HL-60 (cell line): ENCODE results near the gene HMCN1.

Source experiments
- DNase-seq, 2 experiments: peaks; one replicate each; pipeline ENCODE4 v3.0.0-alpha.2; 2010 to 2020; ENCODE audit warnings: low read depth in 1 of 2, low spot score in 1 of 2
- H3K27ac ChIP-seq: fragments of 250-450 bp; sonication (Bioruptor Pico); replicated peaks from 2 replicates; pipeline ENCODE4 v1.5.1; 2020; ENCODE audit warnings: mild to moderate bottlenecking, moderate library complexity
- H3K27me3 ChIP-seq: fragments of 250-450 bp; sonication (Bioruptor Pico); 2 replicates; pipeline ENCODE4 v1.5.1; 2021; ENCODE audit warnings: mild to moderate bottlenecking, moderate library complexity; ENCODE audit not compliant: insufficient read depth, poor library complexity, severe bottlenecking
- H3K4me3 ChIP-seq: replicated peaks from 2 replicates; pipeline ENCODE4 v1.5.1; 2011; ENCODE audit warnings: mild to moderate bottlenecking, control low read depth, low read length; ENCODE audit not compliant: insufficient read depth
- GABPA ChIP-seq: IDR thresholded peaks from 2 replicates; pipeline ENCODE4 v1.6.1; 2012; ENCODE audit warnings: low read depth
- POLR2AphosphoS5 ChIP-seq: IDR thresholded peaks from 2 replicates; pipeline ENCODE4 v1.6.1; 2012; ENCODE audit warnings: low read depth
- SPI1 ChIP-seq: IDR thresholded peaks from 2 replicates; pipeline ENCODE4 v1.6.1; 2012; ENCODE audit warnings: low read depth, mild to moderate bottlenecking, borderline replicate concordance
- TF ChIP-seq, protein P1 (sequence below): IDR thresholded peaks from 2 replicates; pipeline ENCODE4 v1.6.1; 2012; ENCODE audit warnings: low read depth; ENCODE audit not compliant: insufficient replicate concordance
- TF ChIP-seq, protein P2 (sequence below): IDR thresholded peaks from one replicate; pipeline ENCODE4 v1.5.1; 2011; ENCODE audit warnings: low read length, control low read depth, inconsistent platforms; ENCODE audit not compliant: insufficient read depth

Gene HMCN1

DNA sequence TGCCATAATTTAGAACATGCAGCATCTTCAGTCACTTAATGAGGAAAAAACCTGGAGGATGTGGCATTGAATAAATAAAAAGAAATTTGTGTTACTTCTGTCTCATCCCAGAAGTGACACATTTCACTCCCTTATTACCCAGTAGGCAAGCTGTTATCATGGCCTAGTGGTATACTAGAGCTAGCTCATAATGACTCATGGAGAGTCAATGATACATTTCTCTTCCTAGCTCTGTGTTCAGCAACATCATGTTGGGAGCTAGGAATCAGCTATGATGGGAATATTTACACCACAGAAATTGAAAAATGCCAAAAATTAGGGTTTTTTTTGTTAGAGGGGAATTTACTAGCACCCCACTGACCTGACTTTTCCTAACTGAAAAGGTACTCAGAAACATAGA lies 182.7 kb downstream of the HMCN1 start:
- TF ChIP-seq, protein P1, sequence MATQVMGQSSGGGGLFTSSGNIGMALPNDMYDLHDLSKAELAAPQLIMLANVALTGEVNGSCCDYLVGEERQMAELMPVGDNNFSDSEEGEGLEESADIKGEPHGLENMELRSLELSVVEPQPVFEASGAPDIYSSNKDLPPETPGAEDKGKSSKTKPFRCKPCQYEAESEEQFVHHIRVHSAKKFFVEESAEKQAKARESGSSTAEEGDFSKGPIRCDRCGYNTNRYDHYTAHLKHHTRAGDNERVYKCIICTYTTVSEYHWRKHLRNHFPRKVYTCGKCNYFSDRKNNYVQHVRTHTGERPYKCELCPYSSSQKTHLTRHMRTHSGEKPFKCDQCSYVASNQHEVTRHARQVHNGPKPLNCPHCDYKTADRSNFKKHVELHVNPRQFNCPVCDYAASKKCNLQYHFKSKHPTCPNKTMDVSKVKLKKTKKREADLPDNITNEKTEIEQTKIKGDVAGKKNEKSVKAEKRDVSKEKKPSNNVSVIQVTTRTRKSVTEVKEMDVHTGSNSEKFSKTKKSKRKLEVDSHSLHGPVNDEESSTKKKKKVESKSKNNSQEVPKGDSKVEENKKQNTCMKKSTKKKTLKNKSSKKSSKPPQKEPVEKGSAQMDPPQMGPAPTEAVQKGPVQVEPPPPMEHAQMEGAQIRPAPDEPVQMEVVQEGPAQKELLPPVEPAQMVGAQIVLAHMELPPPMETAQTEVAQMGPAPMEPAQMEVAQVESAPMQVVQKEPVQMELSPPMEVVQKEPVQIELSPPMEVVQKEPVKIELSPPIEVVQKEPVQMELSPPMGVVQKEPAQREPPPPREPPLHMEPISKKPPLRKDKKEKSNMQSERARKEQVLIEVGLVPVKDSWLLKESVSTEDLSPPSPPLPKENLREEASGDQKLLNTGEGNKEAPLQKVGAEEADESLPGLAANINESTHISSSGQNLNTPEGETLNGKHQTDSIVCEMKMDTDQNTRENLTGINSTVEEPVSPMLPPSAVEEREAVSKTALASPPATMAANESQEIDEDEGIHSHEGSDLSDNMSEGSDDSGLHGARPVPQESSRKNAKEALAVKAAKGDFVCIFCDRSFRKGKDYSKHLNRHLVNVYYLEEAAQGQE, result no peak
- no peak for TF ChIP-seq SPI1
- TF ChIP-seq GABPA, result no peak
- TF ChIP-seq, protein P2, sequence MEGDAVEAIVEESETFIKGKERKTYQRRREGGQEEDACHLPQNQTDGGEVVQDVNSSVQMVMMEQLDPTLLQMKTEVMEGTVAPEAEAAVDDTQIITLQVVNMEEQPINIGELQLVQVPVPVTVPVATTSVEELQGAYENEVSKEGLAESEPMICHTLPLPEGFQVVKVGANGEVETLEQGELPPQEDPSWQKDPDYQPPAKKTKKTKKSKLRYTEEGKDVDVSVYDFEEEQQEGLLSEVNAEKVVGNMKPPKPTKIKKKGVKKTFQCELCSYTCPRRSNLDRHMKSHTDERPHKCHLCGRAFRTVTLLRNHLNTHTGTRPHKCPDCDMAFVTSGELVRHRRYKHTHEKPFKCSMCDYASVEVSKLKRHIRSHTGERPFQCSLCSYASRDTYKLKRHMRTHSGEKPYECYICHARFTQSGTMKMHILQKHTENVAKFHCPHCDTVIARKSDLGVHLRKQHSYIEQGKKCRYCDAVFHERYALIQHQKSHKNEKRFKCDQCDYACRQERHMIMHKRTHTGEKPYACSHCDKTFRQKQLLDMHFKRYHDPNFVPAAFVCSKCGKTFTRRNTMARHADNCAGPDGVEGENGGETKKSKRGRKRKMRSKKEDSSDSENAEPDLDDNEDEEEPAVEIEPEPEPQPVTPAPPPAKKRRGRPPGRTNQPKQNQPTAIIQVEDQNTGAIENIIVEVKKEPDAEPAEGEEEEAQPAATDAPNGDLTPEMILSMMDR, result no peak
- TF ChIP-seq POLR2AphosphoS5, result no peak
- H3K4me3 ChIP-seq, result no peak overlapping the region
- H3K27ac ChIP-seq, result no peak overlapping the region
- no peaks in the 10 kb centered on the region for H3K27me3 ChIP-seq
- no peak for DNase-seq

DNA sequence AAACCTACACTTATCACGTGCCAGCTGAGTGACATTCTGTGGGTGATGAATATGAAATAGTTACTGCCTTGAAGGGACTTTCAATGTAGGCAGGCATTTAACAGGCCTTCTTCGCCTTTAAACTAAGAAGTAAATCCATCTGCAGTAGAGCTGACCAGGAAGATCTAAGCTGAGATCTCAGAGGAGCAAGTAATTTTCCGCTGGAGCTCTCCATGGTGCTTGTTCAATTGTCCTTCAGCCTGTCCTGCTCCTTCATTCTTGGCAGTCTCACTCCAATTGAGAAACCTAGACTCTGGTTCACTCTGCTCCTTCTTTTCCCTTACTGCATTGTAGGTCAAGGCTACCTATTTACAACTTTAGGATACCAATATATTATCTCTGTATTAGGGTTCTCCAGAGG lies 183.5 kb downstream of the HMCN1 start:
- no peak for TF ChIP-seq SPI1
- TF ChIP-seq, protein P1, result peak; percentile 91
- H3K4me3 ChIP-seq, result no peak overlapping the region
- no peak overlapping the region for H3K27ac ChIP-seq
- no peak for DNase-seq
- no peaks in the 10 kb centered on the region for H3K27me3 ChIP-seq

DNA sequence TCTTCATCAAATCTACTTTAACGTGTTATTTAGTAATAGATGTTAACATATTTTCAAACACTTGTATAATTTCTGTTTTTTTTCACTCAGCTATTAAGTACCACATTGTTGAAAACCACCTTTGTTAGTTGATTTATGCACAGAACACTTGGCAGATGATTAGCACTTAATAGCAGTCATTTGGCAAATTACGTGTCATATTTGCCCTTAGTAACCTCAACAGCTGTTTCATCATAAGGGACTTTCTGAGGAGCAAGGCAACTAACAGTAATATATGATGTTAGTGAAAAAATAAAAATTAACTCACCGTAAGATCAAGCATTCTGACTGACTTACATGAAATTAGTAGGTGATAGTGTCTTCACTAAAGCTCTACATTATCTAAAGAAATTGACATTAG lies 186.4 kb downstream of the HMCN1 start:
- TF ChIP-seq POLR2AphosphoS5, result no peak
- TF ChIP-seq, protein P2, result no peak
- TF ChIP-seq GABPA, result no peak
- TF ChIP-seq, protein P1, result no peak
- TF ChIP-seq SPI1, result no peak
- no peak for DNase-seq
- Histone ChIP-seq H3K27ac (no peak overlapping the region), H3K4me3 (no peak overlapping the region), H3K27me3 (no peaks in the 10 kb centered on the region)

DNA sequence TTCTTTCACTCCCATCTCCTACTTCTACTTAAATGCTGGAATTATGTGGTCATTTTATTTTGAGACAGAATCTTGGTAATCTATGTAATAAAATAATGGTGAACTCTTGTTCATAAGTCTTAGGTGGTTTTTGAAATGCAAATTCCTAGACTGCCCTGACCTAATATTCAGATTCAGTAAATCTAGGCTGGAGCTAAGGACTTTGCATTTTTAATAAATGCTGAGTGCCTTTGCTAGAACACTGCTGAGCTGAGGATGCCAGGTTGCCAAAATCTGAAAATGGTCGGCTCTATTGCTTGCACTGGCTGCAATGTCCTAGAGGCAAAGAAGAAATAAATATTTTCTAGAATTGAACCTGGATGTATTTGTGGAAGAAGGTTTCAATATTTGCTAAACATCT lies 187.4 kb downstream of the HMCN1 start:
- Histone ChIP-seq H3K27me3 (no peaks in the 10 kb centered on the region), H3K27ac (no peak overlapping the region), H3K4me3 (no peak overlapping the region)
- TF ChIP-seq, protein P2, result no peak
- TF ChIP-seq GABPA (no peak), SPI1 (no peak), POLR2AphosphoS5 (no peak)
- TF ChIP-seq, protein P1, result no peak
- no peak for DNase-seq
